Measurements from ENCODE around the gene TMEM121B.

Gene TMEM121B

GRCh38 chr22:17109976-17110375, 11.2 kb downstream of the TMEM121B start:
- TF ChIP-seq NFIC (IDR thresholded peaks at IDR 0.05), result no peak
- no peak for TF ChIP-seq TEAD4 (IDR thresholded peaks at IDR 0.05)
- TF ChIP-seq, protein P1, sequence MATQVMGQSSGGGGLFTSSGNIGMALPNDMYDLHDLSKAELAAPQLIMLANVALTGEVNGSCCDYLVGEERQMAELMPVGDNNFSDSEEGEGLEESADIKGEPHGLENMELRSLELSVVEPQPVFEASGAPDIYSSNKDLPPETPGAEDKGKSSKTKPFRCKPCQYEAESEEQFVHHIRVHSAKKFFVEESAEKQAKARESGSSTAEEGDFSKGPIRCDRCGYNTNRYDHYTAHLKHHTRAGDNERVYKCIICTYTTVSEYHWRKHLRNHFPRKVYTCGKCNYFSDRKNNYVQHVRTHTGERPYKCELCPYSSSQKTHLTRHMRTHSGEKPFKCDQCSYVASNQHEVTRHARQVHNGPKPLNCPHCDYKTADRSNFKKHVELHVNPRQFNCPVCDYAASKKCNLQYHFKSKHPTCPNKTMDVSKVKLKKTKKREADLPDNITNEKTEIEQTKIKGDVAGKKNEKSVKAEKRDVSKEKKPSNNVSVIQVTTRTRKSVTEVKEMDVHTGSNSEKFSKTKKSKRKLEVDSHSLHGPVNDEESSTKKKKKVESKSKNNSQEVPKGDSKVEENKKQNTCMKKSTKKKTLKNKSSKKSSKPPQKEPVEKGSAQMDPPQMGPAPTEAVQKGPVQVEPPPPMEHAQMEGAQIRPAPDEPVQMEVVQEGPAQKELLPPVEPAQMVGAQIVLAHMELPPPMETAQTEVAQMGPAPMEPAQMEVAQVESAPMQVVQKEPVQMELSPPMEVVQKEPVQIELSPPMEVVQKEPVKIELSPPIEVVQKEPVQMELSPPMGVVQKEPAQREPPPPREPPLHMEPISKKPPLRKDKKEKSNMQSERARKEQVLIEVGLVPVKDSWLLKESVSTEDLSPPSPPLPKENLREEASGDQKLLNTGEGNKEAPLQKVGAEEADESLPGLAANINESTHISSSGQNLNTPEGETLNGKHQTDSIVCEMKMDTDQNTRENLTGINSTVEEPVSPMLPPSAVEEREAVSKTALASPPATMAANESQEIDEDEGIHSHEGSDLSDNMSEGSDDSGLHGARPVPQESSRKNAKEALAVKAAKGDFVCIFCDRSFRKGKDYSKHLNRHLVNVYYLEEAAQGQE (IDR thresholded peaks at IDR 0.05; ENCODE audit: low read depth), result no peak
- TF ChIP-seq EP300 (IDR thresholded peaks at IDR 0.05; ENCODE audit: borderline replicate concordance), result no peak
- TF ChIP-seq MAX (IDR thresholded peaks at IDR 0.05), result no peak

- TF ChIP-seq, protein P1 (IDR thresholded peaks at IDR 0.05; ENCODE audit: low read depth), result no peak
- no peak for TF ChIP-seq ZBTB7A (IDR thresholded peaks at IDR 0.05; ENCODE audit: low read depth)
- TF ChIP-seq TCF12 (IDR thresholded peaks at IDR 0.05; ENCODE audit: low read depth), result no peak
- TF ChIP-seq YY1 (IDR thresholded peaks at IDR 0.05; ENCODE audit: low read depth), result no peak
- TF ChIP-seq TEAD4 (IDR thresholded peaks at IDR 0.05), result no peak
- no peak for TF ChIP-seq EGR1 (IDR thresholded peaks at IDR 0.05)
- no peak for TF ChIP-seq CREB1 (IDR thresholded peaks at IDR 0.05; ENCODE audit: low read depth)
Observed at GRCh38 chr22:17109113-17109865, 11.9 kb downstream of the TMEM121B start.

GRCh38 chr22:17108256-17109112, 12.7 kb downstream of the TMEM121B start:
- TF ChIP-seq FOXM1 (IDR thresholded peaks at IDR 0.05; ENCODE audit: borderline replicate concordance, low read depth), result no peak
- no peak for TF ChIP-seq EP300 (IDR thresholded peaks at IDR 0.05; ENCODE audit: borderline replicate concordance)

- TF ChIP-seq EGR1 (IDR thresholded peaks at IDR 0.05), result no peak
- no peak for TF ChIP-seq MAX (IDR thresholded peaks at IDR 0.05)
- no peak for TF ChIP-seq EP300 (IDR thresholded peaks at IDR 0.05; ENCODE audit: borderline replicate concordance)
- TF ChIP-seq USF1 (IDR thresholded peaks at IDR 0.05), result no peak
Observed at GRCh38 chr22:17107547-17107810, 13.7 kb downstream of the TMEM121B start.

GRCh38 chr22:17106785-17107546, 14.2 kb downstream of the TMEM121B start:
- TF ChIP-seq FOXM1 (IDR thresholded peaks at IDR 0.05; ENCODE audit: borderline replicate concordance, low read depth) (no peak), NFIC (IDR thresholded peaks at IDR 0.05) (no peak), EP300 (IDR thresholded peaks at IDR 0.05; ENCODE audit: borderline replicate concordance) (no peak), ZBTB7A (IDR thresholded peaks at IDR 0.05; ENCODE audit: low read depth) (no peak), RAD21 (IDR thresholded peaks at IDR 0.05; ENCODE audit: low read depth) (no peak), TCF12 (IDR thresholded peaks at IDR 0.05; ENCODE audit: low read depth) (no peak), TAF1 (IDR thresholded peaks at IDR 0.05; ENCODE audit: low read depth) (no peak), TEAD4 (IDR thresholded peaks at IDR 0.05) (no peak), MAX (IDR thresholded peaks at IDR 0.05) (no peak), CEBPB (IDR thresholded peaks at IDR 0.05) (no peak), USF1 (IDR thresholded peaks at IDR 0.05) (no peak), YY1 (IDR thresholded peaks at IDR 0.05; ENCODE audit: low read depth) (no peak), EGR1 (IDR thresholded peaks at IDR 0.05) (no peak), CREB1 (IDR thresholded peaks at IDR 0.05; ENCODE audit: low read depth) (no peak)
- TF ChIP-seq, protein P1 (IDR thresholded peaks at IDR 0.05; ENCODE audit: low read depth), result no peak
